ENCODE results near the gene BTAF1.

DNA sequence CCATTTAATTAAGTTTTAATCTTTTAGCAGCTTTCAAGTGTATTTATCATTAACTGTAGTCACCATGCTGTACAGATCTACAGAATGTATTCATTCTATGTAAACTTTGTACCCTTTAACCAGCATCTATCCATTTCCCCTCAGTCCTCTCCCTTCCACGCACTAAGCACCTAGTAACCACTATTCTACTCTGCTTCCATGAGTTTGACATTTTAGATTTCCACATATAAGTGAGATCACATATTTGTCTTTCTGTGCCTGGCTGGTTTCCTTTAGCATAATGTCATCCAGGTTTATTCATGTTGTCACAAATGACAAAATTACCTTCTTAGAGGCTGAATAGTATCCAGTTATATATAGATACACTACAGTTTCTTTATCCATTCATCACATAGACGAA is 79.7 kb downstream of the BTAF1 start:
- TF ChIP-seq POLR2A (IDR thresholded peaks at IDR 0.05; ENCODE audit: low read length), result no peak
- no peak for TF ChIP-seq GATA1 (IDR thresholded peaks at IDR 0.05; ENCODE audit: low read depth, low read length)

Measured in erythroblast (primary cell).